Progenitor cell of endocrine pancreas (in vitro differentiated cells): ENCODE results near the gene BMPR1A. TPM values are rescaled to one million over a fixed set of nuclear protein-coding genes. Genes with fewer than 3 reads are reported as not detected.

Experiments used
- DNase-seq: peaks from one replicate; pipeline ENCODE4 v3.0.0; 2021; ENCODE audit warnings: low spot score; ENCODE audit not compliant: unreplicated experiment
- H3K27ac Mint-ChIP-seq: 2 replicates; pipeline ENCODE4 v1.8.0; 2021; ENCODE audit warnings: mild to moderate bottlenecking, moderate library complexity, mixed read lengths
- H3K27me3 Mint-ChIP-seq: 2 replicates; pipeline ENCODE4 v1.8.0; 2021; ENCODE audit warnings: mixed read lengths
- H3K36me3 Mint-ChIP-seq: 2 replicates; pipeline ENCODE4 v1.8.0; 2022; ENCODE audit warnings: mixed read lengths; ENCODE audit not compliant: insufficient read depth
- H3K4me1 Mint-ChIP-seq: 2 replicates; pipeline ENCODE4 v1.8.0; 2021; ENCODE audit warnings: low read depth, mixed read lengths
- H3K4me3 Mint-ChIP-seq: 2 replicates; pipeline ENCODE4 v1.8.0; 2021; ENCODE audit warnings: low read depth, mild to moderate bottlenecking, moderate library complexity, mixed read lengths
- H3K9me3 Mint-ChIP-seq: 2 replicates; pipeline ENCODE4 v1.8.0; 2021; ENCODE audit warnings: low read depth, mixed read lengths
- total RNA-seq: library from RNA; stranded (reverse); gene quantifications from 2 replicates; pipeline ENCODE4 v1.2.1, GENCODE V29; 2021
- TF ChIP-seq, protein P1 (sequence below): fragments of 200-600 bp; sonication (generic); IDR thresholded peaks from one replicate; pipeline ENCODE4 v1.5.0; 2021; ENCODE audit warnings: antibody characterized with exemption, mild to moderate bottlenecking; ENCODE audit not compliant: unreplicated experiment

BMPR1A gene
- total RNA-seq, 1 donor from 2014 or later, result 89.7 TPM

GRCh38 chr10:86715836-86716235 is 40.6 kb upstream of the BMPR1A start:
- no peaks in the 10 kb centered on the region for H3K36me3 Mint-ChIP-seq
- peaks cover 10% of the 10 kb centered on the region for H3K4me1 Mint-ChIP-seq
- no peaks in the 10 kb centered on the region for H3K9me3 Mint-ChIP-seq
- no peak for DNase-seq
- H3K27me3 Mint-ChIP-seq, result peaks cover 9% of the 10 kb centered on the region
- no peak overlapping the region for H3K27ac Mint-ChIP-seq
- TF ChIP-seq, protein P1, sequence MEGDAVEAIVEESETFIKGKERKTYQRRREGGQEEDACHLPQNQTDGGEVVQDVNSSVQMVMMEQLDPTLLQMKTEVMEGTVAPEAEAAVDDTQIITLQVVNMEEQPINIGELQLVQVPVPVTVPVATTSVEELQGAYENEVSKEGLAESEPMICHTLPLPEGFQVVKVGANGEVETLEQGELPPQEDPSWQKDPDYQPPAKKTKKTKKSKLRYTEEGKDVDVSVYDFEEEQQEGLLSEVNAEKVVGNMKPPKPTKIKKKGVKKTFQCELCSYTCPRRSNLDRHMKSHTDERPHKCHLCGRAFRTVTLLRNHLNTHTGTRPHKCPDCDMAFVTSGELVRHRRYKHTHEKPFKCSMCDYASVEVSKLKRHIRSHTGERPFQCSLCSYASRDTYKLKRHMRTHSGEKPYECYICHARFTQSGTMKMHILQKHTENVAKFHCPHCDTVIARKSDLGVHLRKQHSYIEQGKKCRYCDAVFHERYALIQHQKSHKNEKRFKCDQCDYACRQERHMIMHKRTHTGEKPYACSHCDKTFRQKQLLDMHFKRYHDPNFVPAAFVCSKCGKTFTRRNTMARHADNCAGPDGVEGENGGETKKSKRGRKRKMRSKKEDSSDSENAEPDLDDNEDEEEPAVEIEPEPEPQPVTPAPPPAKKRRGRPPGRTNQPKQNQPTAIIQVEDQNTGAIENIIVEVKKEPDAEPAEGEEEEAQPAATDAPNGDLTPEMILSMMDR, result no peak
- no peak overlapping the region for H3K4me3 Mint-ChIP-seq

- Mint-ChIP-seq H3K27ac (no peak overlapping the region), H3K4me3 (no peak overlapping the region), H3K27me3 (peaks cover 9% of the 10 kb centered on the region), H3K36me3 (no peaks in the 10 kb centered on the region), H3K4me1 (peaks cover 9% of the 10 kb centered on the region), H3K9me3 (no peaks in the 10 kb centered on the region)
- TF ChIP-seq, protein P1, result no peak
- no peak for DNase-seq
Observed at GRCh38 chr10:86716466-86716865, 40.0 kb upstream of the BMPR1A start.

DNA sequence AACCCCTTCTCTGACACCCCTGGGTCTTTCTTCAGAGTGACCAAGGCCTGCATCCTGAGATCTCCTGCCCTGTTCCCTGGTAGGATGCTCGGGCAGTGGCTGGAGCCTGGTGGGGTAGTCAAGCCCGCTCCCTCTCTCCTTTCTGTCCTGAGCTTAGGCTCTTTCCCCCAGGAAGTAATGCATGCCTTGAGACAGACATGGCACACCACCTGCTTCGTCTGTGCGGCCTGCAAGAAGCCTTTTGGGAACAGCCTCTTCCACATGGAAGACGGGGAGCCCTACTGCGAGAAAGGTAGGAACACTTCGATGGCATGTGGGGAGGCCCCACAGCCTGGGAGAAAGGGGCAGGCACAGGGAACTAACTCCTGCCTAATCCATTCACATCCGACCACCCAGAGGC is 37.9 kb upstream of the BMPR1A start:
- peaks cover 10% of the 10 kb centered on the region for H3K4me1 Mint-ChIP-seq

DNA sequence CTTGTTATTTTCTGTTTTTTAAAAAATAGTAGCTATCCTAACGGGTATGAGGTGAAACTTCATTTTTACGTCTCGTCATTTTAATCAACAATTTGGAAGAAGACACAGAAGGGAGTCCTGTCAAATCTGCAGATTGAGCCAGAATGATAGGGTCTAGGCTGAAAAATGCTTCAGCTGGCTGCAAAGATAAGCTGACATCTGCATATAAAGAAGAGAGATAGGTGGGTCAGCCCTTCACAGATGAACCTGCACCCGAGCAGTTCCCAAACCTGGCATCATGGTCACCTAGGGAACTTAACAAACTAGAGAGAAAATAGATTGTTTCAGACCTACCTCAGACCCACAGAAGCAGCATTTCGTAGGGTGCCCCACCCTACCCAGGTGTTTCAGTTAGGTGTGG is 35.2 kb upstream of the BMPR1A start:
- H3K9me3 Mint-ChIP-seq, result no peaks in the 10 kb centered on the region
- peaks cover 7% of the 10 kb centered on the region for H3K4me1 Mint-ChIP-seq
- DNase-seq, result no peak
- no peak overlapping the region for H3K27ac Mint-ChIP-seq
- TF ChIP-seq, protein P1, result no peak
- H3K4me3 Mint-ChIP-seq, result no peak overlapping the region
- no peaks in the 10 kb centered on the region for H3K36me3 Mint-ChIP-seq
- peaks cover 5% of the 10 kb centered on the region for H3K27me3 Mint-ChIP-seq

More for the DNA sequence above, 37.9 kb upstream of the BMPR1A start:
- H3K27me3 Mint-ChIP-seq, result peaks cover 9% of the 10 kb centered on the region
- no peak overlapping the region for H3K27ac Mint-ChIP-seq
- H3K4me3 Mint-ChIP-seq, result no peak overlapping the region
- DNase-seq, result no peak
- H3K36me3 Mint-ChIP-seq, result no peaks in the 10 kb centered on the region
- TF ChIP-seq, protein P1, result no peak
- H3K9me3 Mint-ChIP-seq, result no peaks in the 10 kb centered on the region

DNA sequence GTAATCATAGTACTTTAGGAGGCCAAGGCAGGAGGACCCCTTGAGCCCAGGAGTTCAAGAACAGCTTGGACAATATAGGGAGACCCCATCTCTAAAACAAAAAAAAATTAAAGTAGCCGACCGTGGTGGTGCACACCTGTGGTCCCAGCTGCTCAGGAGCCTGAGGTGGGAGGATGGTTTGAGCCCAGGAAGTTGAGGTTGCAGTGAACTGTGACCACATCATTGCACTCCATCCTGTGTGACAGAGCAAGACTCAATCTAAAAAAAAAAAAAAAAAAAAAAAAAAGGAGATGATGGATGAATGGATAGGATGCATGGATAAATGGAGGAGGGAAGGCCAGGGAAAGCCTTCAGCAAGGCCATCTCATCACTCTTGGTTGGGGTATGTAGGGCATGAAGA is 33.4 kb upstream of the BMPR1A start:
- Mint-ChIP-seq H3K9me3 (no peaks in the 10 kb centered on the region), H3K27me3 (peaks cover 5% of the 10 kb centered on the region), H3K4me1 (peaks cover 18% of the 10 kb centered on the region), H3K4me3 (no peak overlapping the region), H3K36me3 (no peaks in the 10 kb centered on the region), H3K27ac (no peak overlapping the region)
- TF ChIP-seq, protein P1, result no peak
- no peak for DNase-seq
